NB4 (cell line): ENCODE data around the gene TTC21B.

Source experiments
- MAX ChIP-seq: IDR thresholded peaks from 2 replicates; pipeline ENCODE4 v1.6.1; 2011; ENCODE audit warnings: low read depth, low read length
- MYC ChIP-seq: IDR thresholded peaks from 2 replicates; pipeline ENCODE4 v1.6.1; 2011; ENCODE audit warnings: low read depth, low read length
- POLR2A ChIP-seq: IDR thresholded peaks from 2 replicates; pipeline ENCODE4 v1.6.1; 2011; ENCODE audit warnings: mild to moderate bottlenecking; ENCODE audit not compliant: insufficient read length; ENCODE audit errors: extremely low read depth
- TF ChIP-seq, protein P1 (sequence below): IDR thresholded peaks from one replicate; pipeline ENCODE4 v1.5.1; 2012; ENCODE audit warnings: low read depth, low read length

GRCh38 chr2:165970663-165971062, 17.1 kb upstream of the TTC21B start:
- TF ChIP-seq, protein P1, sequence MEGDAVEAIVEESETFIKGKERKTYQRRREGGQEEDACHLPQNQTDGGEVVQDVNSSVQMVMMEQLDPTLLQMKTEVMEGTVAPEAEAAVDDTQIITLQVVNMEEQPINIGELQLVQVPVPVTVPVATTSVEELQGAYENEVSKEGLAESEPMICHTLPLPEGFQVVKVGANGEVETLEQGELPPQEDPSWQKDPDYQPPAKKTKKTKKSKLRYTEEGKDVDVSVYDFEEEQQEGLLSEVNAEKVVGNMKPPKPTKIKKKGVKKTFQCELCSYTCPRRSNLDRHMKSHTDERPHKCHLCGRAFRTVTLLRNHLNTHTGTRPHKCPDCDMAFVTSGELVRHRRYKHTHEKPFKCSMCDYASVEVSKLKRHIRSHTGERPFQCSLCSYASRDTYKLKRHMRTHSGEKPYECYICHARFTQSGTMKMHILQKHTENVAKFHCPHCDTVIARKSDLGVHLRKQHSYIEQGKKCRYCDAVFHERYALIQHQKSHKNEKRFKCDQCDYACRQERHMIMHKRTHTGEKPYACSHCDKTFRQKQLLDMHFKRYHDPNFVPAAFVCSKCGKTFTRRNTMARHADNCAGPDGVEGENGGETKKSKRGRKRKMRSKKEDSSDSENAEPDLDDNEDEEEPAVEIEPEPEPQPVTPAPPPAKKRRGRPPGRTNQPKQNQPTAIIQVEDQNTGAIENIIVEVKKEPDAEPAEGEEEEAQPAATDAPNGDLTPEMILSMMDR = no peak
- no peak for TF ChIP-seq POLR2A
- TF ChIP-seq MAX = no peak
- no peak for TF ChIP-seq MYC
